ENCODE measurements around the gene MIF.
A peak's percentile ranks its signal among the peaks of the same experiment; 100 is the strongest.
"Not testable (repeated sequence)": the region's sequence is repeated elsewhere in the genome, so short reads cannot be mapped to it uniquely, and the experiment has no call there.

The MIF gene

DNA sequence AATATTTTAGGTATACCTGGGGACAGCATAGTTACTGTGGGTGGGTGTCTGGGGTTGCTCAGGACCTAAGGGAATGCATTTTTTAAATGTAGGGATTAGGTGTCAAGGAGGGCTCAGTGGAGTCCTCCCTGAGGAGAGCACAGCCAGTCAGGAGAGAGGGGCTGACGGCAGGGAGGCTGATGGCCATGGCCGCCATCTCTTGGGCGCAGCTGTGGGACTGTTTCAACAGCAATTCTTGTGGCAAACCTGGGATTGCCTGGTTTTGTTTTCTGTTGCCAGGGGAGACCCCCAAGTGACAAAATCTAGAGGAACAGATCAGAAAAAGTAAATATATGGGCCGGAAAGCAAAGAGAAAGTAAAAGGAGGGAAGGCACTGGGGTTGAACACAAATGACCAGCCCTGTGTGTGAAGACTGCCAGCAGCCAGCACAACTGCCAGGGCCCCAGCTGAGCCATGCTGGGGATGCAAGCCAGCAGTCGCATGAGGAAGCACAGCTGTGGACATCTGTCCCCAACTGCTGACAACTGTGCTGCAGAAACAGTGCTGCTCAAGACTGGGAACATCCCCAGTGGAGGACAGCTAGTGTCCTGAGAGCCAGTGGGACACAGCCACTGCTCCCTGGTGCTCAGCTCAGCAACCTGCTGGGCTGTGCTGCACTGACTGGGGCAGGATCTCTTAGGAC is 10.5 kb downstream of the MIF start:
- no peak for DNase-seq

DNA sequence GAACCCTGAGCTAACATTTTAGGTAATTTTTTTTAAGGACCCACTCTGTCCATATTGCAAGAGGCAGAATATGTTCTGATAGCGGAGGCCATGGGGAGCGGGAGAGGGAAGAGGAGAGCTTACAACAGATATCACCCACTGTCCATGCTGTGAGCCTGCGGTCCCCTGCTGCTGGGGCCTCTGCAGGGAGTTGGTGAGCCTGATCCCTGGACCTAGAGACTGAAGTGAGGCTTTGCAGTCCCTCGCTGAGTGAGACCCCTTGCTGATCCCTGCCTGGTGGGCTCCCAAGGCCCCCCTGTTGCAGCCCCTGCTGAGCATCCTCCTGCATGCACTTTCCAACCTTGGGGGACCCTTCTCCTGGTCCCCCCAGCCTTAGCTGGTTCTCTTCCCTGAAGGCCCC is 12.5 kb downstream of the MIF start:
- no peak for DNase-seq

DNA sequence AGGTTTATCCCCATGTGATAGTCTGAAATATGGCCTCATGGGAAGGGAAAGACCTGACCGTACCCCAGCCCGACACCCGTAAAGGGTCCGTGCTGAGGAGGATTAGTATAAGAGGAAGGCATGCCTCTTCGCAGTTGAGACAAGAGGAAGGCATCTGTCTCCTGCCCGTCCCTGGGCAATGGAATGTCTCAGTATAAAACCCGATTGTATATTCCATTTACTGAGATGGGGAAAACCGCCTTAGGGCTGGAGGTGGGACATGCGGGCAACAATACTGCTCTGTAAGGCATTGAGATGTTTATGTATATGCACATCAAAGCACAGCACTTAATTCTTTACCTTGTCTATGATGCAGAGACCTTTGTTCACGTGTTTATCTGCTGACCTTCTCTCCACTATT is 13.2 kb downstream of the MIF start:
- not testable (repeated sequence) for DNase-seq

DNA sequence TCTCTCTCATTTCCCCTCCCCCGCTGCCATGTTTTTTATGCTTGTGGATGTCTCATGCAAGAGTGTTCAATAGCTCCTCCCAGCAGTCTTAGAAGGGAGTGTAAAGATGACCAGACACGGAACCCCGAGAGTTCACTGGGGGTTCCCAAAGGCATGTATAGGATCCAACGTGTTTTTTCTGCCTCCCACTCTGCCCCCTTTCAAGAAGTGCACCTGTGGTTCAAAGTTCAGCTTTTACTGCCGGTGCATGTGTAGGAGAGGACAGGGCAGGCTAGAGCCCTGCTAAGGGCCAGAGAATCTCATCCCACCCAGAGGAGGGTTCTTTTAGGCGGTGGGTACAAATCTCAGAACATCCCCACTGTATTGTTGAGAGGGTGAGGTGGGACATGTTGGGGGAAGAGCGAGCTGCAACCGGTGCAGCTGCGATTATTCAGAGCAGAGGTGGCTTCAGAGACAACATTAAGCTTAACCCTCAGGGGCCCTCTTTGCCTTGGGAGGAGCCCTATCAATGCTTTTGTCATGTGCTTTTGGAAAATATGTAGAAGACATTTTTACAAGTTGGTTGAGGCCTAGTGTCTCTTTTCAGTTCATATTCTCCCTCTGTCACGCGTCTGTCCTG is 14.5 kb downstream of the MIF start:
- DNase-seq: no peak

DNA sequence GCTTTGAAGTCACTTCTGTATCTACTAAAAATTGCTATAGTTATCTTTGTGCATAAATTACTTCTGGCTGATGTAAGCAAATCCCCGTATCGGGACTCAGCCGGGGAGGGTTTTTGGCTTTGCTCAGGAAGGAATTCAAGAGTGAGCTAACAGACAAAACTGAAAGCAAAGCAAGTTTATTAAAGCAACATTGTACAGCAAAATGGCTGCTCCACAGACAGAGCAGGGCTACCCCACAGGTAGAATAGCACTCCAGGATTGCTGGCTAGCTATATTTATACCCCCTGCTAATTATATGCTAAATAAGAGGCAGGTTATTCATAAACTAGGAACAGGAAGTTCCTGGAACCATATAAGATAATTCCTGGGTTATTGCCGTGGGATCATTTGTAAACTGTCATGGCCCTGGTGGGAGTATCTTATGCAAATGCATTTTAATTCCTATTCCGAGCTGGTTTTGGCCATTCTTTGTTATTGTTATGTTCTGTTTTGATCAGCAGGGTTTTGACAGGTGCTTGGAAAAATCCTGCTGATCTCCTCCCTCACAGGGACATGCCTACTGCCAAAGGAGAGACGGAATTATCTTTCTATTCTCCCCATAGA is 15.2 kb downstream of the MIF start:
- DNase-seq: no peak

DNA sequence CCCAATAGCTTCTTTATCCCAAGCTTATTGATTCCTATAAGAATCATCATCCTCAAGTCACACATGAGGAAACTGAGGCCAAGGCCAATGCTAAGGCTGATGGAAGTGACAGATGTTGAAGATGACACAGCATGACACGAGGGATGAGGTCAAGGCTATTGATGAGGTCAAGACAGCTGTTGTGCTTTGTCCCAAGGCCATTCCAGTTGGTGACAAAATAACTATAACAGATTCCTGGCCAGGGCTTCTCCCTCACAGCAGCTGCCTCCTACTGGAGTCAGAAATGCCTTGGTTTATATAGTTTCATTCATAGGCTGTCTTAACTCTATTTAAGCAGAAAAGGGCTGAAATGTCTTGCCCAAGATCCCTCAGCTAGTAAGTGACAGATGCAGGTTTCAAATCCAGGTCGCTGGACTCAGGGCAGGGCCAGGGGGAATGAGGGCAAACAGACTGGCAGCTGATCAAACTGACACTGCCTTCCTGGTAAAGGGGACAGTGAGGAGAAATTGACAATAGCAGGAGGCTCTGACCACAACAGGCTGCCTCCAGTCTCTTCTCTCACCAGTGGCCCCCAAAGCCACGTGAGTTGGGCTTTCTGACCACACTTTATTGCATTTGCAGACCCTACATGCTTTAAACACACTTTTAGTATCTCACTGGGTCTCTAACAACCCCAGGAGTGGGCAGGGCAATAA is 16.5 kb downstream of the MIF start:
- no peak for DNase-seq

DNA sequence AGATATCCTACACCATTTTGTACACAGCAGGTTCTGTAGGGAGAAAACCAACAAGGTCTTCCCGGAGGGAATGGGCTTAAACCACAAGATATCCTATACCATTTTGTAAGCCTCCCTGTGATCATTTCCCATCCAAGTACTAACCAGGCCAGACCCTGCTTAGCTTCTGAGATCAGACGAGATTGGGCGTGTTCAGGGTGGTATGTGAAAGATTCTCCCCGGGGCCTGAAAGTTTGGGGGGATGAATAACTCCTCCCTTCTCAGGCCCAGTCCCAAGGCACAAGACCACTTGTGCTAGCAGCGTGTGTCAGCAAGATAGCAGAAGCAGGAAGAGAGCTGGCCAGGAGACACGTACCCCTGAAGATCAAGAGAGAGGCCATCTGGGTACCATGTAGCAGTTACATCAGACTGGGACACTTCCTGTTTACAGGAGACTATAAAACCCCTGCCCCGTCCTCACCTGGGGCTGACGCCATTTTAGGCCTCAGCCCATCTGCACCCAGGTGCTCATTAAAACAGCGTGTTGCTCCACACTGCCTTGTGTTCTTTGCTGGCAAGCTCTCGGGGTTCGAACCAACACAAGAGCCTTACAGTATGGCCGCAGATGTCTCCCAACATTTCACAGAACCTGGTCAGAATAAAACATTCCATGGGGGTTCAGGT is 17.3 kb downstream of the MIF start:
- DNase-seq: no peak

DNA sequence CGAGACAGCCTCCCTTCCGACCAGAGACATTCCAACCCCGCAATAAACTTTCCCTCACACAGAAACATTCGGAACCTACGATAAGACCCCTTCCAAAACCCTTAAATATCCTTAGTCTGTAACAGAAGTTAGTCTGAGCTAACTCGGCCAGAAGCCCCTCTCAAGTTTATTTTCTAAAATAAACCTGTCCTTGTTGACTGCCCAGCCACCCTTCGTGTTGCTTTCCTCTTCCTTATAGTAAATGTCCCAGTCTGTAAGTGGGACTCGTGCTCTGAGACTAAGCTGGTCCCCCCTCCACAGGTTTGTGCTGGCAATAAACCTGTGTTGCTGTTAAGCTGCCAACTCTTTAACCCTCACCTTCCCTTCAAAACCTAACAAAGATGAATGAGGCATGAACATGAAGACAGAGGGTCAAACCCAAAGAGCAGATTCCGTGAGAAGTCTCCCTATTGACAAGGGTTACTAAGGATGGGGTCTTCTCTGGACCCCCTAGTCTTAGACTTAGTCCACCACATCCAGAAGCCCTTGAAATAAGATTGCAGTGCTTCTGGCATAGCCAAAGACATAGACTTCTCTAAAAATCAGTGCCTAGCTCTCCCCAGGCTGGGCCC is 18.2 kb downstream of the MIF start:
- DNase-seq: no peak

DNA sequence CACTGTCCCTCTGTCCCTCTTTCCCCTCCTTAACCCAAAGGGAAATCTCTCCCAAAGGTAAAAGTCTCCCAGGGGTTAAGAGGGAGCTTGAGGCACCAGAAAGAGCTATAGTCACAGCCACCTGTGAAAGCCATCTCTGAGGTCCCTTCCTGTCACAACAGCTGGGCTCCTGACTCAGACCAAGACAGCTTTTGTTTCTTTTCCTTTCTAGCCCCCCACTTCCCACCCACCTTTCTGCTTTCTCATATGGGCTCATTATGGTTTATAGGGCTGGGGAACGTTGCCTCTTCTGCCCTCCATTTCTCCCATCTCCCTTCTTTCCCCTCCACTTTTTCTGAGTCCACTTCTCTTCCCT is 19.1 kb downstream of the MIF start:
- DNase-seq: no peak

DNA sequence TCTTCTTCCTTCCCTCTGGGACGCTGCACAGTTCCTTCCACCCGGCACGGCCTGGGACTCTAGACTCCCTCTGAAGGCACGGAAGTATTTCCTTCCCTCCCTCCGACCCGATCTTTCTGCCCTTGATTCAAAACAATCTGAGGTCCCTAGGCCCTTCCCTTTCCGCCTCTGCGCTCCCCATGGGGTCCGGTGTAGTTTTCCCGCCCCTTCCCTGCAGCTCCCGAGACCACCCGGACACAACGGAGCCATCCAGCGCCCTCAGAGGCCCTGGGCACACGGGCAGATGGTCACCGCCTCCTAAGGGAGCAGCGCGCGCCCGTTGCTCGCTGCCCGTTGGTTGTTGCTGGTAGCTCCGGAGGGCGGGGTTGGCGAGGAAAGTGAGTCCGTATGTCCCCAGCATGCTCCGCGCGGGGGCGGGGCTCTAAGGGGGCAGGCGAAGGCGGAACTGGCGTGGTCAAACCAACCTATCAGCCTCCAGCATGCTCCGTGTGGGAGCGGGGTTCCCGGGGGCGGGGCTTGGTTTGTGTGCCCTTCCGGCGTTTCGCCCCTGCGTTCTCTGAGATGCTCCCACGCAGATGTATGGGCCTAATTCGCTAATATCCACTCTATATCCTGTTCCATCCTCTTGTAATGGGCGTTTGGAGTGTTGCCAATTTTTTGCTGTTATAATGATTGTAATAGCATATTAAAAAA is 19.6 kb downstream of the MIF start:
- peak; percentile 99 for DNase-seq

DNA sequence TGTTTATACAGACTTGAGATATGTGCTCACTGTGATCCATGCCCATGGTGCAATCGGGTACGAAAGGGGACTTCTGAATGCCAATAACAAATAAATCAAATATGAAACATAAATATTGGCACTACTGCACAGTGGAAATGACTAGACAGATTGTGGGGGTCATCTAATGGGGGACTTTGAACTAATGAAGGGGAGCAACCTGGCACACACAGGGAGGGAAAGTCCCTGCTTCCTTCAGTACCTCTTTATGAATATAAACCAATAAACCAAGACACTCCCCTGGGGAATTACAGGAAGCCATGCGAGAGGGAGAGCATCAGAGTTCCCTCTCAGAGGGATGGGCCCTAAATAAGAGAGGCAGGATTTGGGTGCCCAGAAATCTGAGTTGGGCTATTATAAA is 21.1 kb downstream of the MIF start:
- no peak for DNase-seq

DNA sequence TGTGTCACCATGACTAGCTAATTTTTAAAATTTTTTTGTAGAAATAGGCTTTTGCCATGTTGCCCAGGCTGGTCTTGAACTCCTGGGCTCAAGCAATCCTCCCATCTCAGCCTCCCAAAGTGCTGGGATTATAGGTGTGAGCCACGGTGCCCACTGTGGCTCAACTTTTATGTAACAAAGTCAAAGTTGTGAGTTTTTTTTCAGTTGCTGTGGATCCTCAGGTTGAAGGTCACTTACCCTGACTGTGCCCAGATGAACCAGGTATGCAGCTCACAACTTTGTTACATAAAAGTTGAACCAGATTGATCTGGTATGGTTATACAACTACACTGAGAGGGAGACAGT is 26.1 kb downstream of the MIF start:
- not testable (repeated sequence) for DNase-seq

DNA sequence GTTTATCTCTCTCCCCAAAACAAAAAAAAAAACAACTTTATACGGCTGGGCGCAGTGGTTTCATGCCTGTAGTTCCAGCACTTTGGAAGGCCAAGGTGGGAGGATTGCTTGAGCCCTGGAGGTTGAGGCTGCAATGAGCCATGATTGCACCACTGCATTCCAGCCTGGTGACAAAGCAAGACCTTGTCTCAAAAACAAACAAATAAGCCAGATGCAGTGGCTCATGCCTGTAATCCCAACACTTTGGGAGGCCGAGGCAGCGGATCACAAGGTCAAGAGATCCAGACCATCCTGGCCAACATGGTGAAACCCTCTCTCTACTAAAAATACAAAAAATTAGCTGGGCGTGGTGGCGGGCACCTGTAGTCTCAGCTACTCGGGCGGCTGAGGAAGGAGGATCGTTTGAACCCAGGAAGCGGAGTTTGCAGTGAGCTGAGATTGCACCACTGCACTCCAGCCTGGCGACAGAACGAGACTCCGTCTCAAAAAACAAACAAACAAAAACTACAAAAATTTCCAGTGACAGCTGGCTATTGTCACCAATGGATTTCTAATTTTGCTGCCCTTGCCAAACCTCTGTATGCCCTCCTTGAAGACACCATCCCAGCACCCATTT is 27.5 kb downstream of the MIF start:
- not testable (repeated sequence) for DNase-seq

DNA sequence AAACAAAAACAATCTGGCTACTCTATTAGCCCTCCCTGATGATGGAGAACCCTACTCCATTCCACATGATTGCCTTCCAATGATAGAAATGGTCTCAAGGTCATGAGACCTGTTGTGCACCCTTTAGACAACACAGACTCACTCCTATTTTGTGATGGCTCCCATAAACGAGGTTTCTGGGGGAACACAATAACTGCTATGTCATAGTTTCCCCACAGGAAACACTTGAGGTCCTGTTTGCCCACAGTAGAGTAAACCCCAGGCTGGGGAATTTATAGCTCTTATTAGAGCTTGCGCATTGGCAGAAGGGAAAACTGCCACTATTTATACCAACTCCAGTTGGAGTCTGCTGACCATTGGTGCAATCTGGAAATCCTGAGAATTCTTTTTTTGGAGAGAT is 28.7 kb downstream of the MIF start:
- DNase-seq: no peak

DNA sequence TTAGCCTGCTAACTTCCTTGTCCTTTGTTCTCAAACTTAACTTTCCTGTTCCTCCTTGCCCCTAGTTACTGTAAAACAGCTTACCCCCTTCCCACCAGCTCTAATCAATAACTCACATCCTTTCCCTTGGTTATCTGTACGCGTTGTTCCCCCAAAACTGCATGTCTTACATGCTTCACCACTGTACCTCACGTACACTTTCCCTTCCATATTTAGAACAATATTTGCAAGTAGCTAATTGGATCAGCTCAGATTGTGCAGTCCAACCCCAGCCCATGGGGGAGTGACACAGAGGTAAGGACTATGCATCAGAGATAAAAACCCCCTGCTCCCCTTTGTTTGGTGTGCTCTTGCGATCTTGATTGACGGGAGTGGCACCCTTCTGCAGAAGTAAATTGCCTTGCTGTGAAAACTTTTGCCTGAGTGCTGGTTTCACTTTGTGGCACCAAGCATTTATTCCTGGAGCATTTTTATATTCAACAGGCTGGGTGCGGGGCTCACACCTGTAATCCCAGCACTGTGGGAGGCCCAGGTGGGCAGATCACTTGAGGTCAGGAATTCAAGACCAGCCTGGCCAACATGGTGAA is 30.9 kb downstream of the MIF start:
- DNase-seq: no peak

DNA sequence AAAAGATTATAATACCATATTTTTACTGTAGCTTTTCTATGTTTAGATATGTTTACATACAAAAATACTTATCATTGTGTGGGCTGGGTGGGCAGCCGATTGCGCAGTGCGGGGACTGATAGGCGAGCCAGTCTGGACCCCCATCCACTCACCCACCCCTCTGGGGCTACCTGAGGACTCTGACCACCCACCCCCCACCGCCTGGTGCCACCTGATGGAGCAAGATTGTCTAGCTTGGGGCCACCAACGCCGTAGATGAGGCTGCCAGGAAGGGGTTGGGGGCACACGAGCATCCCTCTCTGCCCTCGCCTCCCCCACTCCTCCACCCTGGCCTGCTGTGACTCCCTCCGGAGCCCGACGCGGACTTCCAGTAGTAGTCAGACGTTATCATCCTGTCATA is 32.4 kb downstream of the MIF start:
- no peak for DNase-seq

DNA sequence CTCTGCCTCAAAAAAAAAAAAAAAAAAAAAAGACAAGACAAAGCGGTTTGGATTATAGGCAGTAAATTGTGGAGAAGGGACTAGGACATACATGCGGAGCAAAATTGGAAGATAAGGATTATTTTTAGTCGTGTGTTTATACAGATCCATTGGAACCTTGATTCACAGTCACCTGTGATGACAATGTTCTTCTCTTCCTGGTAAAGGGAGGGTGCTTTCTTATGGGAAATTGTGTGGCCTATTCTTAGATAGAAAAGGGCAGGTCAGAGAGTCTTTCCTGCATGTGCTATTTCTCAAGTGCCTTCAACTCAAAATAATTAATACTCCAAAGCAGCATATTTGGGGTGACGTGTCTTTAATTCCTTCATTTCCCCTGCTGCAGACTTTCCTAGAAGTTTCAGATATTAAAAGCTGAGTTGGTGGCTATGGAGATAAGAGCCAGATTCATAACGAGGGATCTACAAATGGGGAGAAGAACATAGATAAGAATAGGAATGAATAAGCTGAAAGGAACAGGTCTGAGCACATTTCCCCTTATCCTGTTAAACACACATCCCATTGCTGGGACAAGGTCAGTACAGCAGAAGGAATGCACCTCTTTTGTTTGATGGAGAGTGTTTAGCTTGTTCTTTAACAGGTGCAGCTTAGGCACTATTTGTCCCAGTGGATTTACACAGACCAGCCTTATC is 44.3 kb downstream of the MIF start:
- no peak for DNase-seq

DNA sequence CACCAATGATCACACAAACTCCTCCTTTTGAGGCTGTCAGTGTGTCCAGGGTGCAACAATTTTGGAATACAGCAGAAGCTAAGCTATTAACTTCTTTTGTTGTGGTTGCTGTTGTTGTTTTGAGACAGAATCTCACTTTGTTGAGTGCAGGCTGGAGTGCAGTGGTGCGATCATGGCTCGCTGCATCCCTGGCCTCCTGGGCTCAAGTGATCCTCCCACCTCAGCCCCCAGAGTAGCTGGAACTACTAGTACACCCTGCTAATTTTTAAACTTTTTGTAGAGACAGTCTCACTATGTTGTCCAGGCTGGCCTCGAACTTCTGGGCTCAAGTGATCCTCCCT is 44.8 kb downstream of the MIF start:
- DNase-seq: no peak

DNA sequence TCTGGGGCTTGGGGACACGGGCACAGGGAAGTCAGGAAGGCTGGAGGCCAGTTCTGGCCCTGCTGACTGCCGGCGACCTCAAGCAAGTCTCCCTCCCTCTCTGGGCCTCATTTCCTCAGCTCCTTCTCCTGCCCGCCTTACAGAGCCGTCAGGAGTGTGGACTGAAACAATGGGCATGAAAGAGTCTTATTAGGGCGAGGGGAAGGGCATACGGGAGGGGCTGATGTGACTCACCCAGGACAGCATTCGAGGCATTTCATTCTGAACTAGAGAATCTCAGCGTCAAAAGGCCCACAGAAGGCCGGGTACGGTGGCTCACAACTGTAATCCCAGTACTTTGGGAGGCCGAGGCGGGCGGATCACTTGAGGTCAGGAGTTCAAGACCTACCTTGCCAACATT is 46.0 kb downstream of the MIF start:
- not testable (repeated sequence) for DNase-seq
